ENCODE measurements around the gene VAPA.

Gene VAPA

GRCh38 chr18:9914584-9915290 is 921 bp downstream of the VAPA start:
- DNase-seq (ENCODE audit: insufficient read length, low spot score), result peak; percentile 55
- FAIRE-seq, result peak; percentile 80
- TF ChIP-seq POLR2A (IDR thresholded peaks at IDR 0.05; ENCODE audit: low read depth, low read length), result no peak

DNA sequence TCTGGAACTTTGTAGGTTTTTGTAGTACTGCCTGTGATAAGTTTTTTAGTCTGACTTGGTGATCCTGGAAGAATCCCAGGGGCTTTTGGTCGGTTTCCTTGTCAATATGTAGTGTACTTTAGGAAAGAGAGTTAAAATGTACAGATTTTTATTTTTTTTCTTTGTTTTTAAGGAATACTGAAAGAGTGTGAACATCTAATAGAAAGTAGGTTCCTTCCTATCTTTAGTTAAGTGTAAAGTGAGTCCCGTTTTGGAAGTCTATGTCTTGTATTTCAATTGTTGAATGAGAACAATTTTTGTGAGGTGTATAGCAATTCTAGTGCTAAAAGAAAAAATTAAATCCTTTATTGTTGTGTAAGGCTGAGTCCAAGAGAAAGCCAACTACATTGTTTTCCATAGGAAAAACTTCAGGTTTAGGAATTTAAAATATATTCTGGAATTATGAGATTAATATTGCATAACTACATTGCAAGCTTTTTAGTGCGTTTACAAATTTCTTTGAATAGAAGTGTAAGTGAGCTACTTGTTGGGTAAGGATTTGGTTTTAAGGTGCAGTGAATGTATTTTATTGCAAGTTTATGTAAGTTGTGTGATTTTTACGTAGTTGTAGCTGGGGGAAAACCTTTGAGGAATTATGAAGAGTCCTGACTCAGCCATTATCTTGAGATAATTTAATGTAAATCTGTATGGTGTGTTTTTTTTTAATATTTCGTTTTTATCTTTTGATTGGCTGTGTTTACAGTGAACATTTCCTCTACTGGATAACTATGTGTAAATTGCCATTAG is 1.7 kb downstream of the VAPA start:
- no peak for FAIRE-seq
- TF ChIP-seq POLR2A (IDR thresholded peaks at IDR 0.05; ENCODE audit: low read depth, low read length), result no peak
- DNase-seq (ENCODE audit: insufficient read length, low spot score), result no peak

- FAIRE-seq (no peak), DNase-seq (ENCODE audit: insufficient read length, low spot score) (no peak)
- TF ChIP-seq POLR2A (IDR thresholded peaks at IDR 0.05; ENCODE audit: low read depth, low read length), result no peak
These were observed 2.3 kb downstream of the VAPA start for GRCh38 chr18:9916077-9916639.

DNA sequence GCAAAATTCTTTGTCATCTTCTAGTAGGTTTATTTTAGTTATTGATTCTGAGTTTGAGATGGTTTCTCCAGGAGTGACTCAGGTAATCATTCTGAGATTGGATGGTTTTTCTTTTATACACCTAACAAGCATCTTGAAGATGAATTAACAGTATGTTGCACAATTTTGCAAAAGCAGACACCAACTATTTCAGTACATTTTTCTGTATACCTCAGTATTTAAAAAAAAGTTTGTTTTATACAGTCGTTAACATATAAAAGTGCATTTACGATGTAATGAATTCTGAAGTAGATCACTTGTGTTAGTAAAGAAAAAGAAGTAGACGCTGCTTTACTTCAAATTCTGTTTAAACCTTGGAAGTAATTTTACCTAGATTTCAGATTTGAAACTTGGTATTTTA is 3.0 kb downstream of the VAPA start:
- no peak for TF ChIP-seq POLR2A (IDR thresholded peaks at IDR 0.05; ENCODE audit: low read depth, low read length)
- DNase-seq (ENCODE audit: insufficient read length, low spot score) (no peak), FAIRE-seq (no peak)

- FAIRE-seq, result peak; percentile 90
- no peak for DNase-seq (ENCODE audit: insufficient read length, low spot score)
- TF ChIP-seq POLR2A (IDR thresholded peaks at IDR 0.05; ENCODE audit: low read depth, low read length), result no peak
These were observed 4.3 kb downstream of the VAPA start for GRCh38 chr18:9918016-9918680.

DNA sequence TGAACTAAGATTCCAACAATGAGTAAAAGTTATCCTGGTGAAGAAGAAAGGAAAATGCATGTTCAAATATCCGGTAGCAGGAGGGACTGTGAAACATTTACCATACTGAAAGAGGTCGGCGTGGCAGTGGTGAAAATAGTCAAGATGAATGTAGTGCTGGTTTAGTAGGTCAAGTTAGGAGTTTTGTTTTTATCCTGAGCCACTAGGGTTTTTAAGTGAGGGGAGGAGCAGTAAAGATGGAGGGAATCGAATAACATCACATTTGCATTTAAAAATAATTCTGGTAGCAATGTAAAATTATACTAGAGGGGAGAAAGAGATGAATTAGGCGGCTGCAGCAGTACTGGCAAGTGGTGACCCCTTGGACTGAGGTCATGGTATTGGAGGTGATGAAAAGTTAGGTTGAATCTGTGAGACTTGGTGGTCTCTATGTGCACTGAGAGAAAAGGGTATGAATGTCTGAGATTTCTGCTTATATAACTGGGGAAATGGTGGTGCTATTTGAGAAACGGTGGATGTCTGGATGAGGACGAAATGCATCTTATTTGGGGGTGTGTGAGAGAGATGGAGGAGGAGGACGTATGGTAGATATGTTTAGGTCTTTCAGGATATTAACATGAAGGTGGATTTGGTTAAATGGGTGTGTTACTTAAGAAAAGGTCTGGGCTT is 5.9 kb downstream of the VAPA start:
- FAIRE-seq (peak; percentile 57), DNase-seq (ENCODE audit: insufficient read length, low spot score) (no peak)
- no peak for TF ChIP-seq POLR2A (IDR thresholded peaks at IDR 0.05; ENCODE audit: low read depth, low read length)

- DNase-seq (ENCODE audit: insufficient read length, low spot score) (no peak), FAIRE-seq (peak; percentile 65)
- TF ChIP-seq POLR2A (IDR thresholded peaks at IDR 0.05; ENCODE audit: low read depth, low read length), result no peak
These were observed 8.9 kb downstream of the VAPA start for GRCh38 chr18:9922592-9923311.

DNA sequence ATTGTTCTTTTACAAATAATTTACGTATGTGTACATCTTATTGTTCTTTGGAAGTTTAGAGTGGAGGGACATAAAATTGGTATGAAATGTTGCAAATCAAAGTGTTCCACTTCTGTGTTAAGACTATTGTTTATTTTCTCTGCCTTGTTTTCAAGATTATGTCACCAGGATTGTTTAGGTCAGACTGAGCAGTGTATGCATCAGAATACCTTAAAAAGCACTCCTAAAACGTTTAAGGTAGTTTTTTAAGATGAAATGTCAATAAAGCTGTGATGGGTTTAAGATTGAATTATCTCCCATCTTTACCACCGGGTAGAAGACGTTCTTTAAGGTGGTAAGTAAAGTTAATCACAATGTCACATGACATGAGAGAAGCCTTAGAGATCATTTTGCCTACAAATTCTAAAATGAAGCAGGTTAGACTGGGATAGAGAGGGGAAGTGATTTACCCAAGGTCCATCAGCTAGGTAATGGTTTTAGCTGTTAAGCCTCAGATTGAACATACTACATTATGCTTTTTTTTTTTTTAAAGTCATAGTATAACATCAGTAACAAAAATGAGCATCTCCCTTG is 10.6 kb downstream of the VAPA start:
- DNase-seq (ENCODE audit: insufficient read length, low spot score) (no peak), FAIRE-seq (peak; percentile 36)
- no peak for TF ChIP-seq POLR2A (IDR thresholded peaks at IDR 0.05; ENCODE audit: low read depth, low read length)

- no peak for TF ChIP-seq POLR2A (IDR thresholded peaks at IDR 0.05; ENCODE audit: low read depth, low read length)
- DNase-seq (ENCODE audit: insufficient read length, low spot score) (no peak), FAIRE-seq (no peak)
These were observed 11.6 kb downstream of the VAPA start for GRCh38 chr18:9925369-9925768.

DNA sequence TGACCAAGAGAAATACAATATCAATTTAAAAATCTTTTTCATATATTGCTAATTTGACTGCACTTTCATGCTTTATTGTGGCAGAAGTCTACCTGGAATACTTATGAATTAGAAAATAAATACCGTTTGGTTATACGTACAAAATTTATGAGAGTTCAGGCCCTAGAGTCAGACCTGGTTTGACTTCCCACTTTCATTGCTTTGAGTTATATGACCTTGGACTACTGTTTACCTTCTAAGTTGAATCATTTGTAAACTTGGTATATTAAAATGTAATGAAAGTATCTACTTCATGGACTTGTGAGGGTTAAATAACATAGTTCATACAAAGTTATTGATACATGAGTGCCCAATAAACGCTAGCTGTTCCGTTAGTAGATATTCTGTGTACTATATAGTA is 12.0 kb downstream of the VAPA start:
- no peak for TF ChIP-seq POLR2A (IDR thresholded peaks at IDR 0.05; ENCODE audit: low read depth, low read length)
- FAIRE-seq, result no peak

DNA sequence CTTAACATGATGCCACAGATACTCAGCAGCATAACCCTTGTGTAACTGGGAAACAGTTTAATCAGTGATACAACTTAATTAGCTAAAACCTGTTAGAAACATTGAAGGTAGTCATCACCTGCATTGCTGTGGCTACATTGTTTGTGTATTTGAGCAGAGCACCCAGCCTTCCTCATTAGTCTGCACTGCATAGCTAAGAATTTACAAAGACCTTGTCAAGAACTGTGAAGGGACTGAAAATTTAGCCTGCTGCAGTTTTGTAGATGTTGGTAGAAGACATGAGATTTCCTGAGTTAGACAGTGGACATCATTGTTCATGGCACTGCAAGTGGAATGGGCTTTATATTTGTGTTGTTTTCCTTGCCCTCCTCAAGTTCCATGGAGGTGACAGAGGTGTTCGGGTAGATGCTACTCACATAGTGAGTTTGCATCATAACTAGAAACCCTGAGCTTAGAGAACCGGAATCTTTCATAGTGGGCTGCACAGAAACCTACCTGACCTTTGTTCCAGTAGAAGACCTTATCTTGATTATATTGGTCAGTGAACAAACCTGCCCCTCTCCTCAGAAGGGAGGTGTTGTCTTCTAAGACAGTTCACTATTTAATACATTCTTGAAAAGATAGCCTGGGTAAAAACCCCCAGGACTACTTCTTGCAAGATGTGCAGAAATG is 12.5 kb downstream of the VAPA start:
- FAIRE-seq, result peak; percentile 82
- TF ChIP-seq POLR2A (IDR thresholded peaks at IDR 0.05; ENCODE audit: low read depth, low read length), result no peak
- no peak for DNase-seq (ENCODE audit: insufficient read length, low spot score)

More for the DNA sequence above, 12.0 kb downstream of the VAPA start:
- no peak for DNase-seq (ENCODE audit: insufficient read length, low spot score)

DNA sequence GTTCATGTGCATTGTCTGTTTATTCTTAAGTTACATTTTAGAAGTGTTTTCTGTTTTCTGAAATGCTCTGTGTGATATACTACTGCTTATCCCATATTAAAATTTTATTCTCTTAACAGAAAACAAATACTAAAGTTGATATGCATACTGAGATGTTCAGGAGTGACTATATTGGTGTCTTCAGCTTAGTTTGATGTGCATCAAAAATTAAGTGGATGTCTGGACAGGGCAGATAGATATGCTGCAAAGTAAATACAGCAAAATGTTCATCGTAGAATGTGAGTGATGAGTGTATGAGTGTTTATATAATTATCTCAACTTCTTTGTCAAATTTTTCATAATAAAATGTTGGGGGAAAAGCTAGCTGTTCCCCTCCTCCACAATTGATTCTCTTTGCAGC is 13.2 kb downstream of the VAPA start:
- DNase-seq (ENCODE audit: insufficient read length, low spot score) (no peak), FAIRE-seq (no peak)
- no peak for TF ChIP-seq POLR2A (IDR thresholded peaks at IDR 0.05; ENCODE audit: low read depth, low read length)
